ENCODE measurements around the gene YTHDC2. TPM values are rescaled to one million over a fixed set of nuclear protein-coding genes. Genes with fewer than 3 reads are reported as not detected.

Gene YTHDC2
- total and polyA plus RNA-seq, 8 donors, result 17.6 to 49.3 (median 40.5) TPM

DNA sequence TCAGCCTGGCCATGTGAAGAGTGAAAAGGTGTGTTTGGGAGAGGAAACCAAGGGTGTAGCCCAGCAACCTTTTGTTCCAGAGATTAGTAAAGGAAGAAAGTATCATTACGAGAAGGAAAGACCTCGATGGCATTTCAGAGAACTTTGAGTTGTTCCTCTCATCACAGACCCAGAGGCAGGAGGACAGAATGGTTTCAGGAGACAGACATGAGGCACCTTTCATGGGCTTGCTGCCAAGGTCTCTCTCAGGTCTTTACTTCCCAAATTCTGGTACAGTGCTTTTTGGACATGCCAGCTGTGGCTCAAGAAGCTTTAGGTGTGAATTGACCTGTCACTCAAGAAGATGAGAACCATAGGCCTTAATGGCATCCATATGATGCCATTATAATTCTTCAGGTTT, 22.5 kb upstream of the YTHDC2 start:
- H3K27ac ChIP-seq, result no peak overlapping the region
- intact Hi-C loops (cut with DNase I), result no loop called here
- H3K36me3 ChIP-seq, result no peaks in the 10 kb centered on the region
- DNase-seq (no peak), ATAC-seq (no peak)
- no peak overlapping the region for H3K4me3 ChIP-seq
- peaks cover 0 to 27% of the 10 kb centered on the region in 2 donors for H3K4me1 ChIP-seq
- H3K9me3 ChIP-seq, result peaks cover 0 to 18% of the 10 kb centered on the region in 2 donors
- H3K27me3 ChIP-seq, result peaks cover 3 to 88% of the 10 kb centered on the region in 2 donors
- TF ChIP-seq, protein P1, sequence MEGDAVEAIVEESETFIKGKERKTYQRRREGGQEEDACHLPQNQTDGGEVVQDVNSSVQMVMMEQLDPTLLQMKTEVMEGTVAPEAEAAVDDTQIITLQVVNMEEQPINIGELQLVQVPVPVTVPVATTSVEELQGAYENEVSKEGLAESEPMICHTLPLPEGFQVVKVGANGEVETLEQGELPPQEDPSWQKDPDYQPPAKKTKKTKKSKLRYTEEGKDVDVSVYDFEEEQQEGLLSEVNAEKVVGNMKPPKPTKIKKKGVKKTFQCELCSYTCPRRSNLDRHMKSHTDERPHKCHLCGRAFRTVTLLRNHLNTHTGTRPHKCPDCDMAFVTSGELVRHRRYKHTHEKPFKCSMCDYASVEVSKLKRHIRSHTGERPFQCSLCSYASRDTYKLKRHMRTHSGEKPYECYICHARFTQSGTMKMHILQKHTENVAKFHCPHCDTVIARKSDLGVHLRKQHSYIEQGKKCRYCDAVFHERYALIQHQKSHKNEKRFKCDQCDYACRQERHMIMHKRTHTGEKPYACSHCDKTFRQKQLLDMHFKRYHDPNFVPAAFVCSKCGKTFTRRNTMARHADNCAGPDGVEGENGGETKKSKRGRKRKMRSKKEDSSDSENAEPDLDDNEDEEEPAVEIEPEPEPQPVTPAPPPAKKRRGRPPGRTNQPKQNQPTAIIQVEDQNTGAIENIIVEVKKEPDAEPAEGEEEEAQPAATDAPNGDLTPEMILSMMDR (IDR thresholded peaks at IDR 0.05), result no peak

DNA sequence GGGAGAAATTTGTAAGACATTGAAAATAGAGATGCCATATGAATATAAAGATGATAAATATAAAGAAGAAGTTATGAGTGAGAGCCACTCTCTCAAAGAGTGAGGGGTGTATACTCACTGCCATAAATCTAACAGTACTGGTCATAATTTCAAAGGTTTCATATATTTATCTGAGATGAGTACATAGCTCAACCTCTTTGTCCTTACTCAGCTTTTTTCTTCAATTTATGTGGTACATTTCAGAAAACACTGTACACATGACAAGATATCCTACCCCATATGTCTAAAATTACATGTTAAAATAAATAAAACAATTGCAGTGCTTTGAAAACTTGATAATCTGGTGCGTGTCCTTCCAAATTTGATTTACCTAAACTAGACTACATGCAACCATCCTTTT, 20.0 kb upstream of the YTHDC2 start:
- Histone ChIP-seq H3K4me3 (no peak overlapping the region), H3K4me1 (peaks cover 0 to 15% of the 10 kb centered on the region in 2 donors), H3K36me3 (no peaks in the 10 kb centered on the region), H3K27me3 (peaks cover under 1 to 65% of the 10 kb centered on the region in 2 donors), H3K9me3 (peaks cover 0 to 18% of the 10 kb centered on the region in 2 donors), H3K27ac (no peak overlapping the region)
- TF ChIP-seq, protein P1 (IDR thresholded peaks at IDR 0.05), result no peak
- DNase-seq, result no peak
- no peak for ATAC-seq
- intact Hi-C loops (cut with DNase I), result no loop called here

- Histone ChIP-seq H3K4me3 (no peak overlapping the region), H3K4me1 (no peaks in the 10 kb centered on the region), H3K36me3 (no peaks in the 10 kb centered on the region), H3K27ac (no peak overlapping the region), H3K27me3 (peaks cover 8 to 45% of the 10 kb centered on the region in 2 donors), H3K9me3 (peaks cover 0 to 11% of the 10 kb centered on the region in 2 donors)
- TF ChIP-seq, protein P1 (IDR thresholded peaks at IDR 0.05), result no peak
- intact Hi-C loops (cut with DNase I), result no loop called here
- ATAC-seq (no peak), DNase-seq (no peak)
Observed at GRCh38 chr5:113495422-113495841, 18.1 kb upstream of the YTHDC2 start.

- TF ChIP-seq, protein P1 (IDR thresholded peaks at IDR 0.05), result no peak
- no peaks in the 10 kb centered on the region for H3K36me3 ChIP-seq
- no peak for DNase-seq
- no peaks in the 10 kb centered on the region for H3K4me1 ChIP-seq
- H3K27ac ChIP-seq, result no peak overlapping the region
- intact Hi-C loops (cut with DNase I), result loop anchor here in 1 of 2 donors (10.0 kb wide), 1 partner anchor 127 kb away; no protein-coding TSS in a partner anchor
- no peaks in the 10 kb centered on the region for H3K9me3 ChIP-seq
- H3K4me3 ChIP-seq, result no peak overlapping the region
- peaks cover 8 to 37% of the 10 kb centered on the region in 2 donors for H3K27me3 ChIP-seq
- ATAC-seq, result no peak
Observed at GRCh38 chr5:113502073-113502472, 11.4 kb upstream of the YTHDC2 start.

GRCh38 chr5:113503146-113503545, 10.3 kb upstream of the YTHDC2 start:
- Histone ChIP-seq H3K27me3 (peaks cover 8 to 47% of the 10 kb centered on the region in 2 donors), H3K4me1 (no peaks in the 10 kb centered on the region), H3K36me3 (no peaks in the 10 kb centered on the region), H3K4me3 (no peak overlapping the region), H3K9me3 (no peaks in the 10 kb centered on the region), H3K27ac (no peak overlapping the region)
- ATAC-seq (no peak), DNase-seq (no peak)
- intact Hi-C loops (cut with DNase I), result loop anchor here in 1 of 2 donors (10.0 kb wide), 1 partner anchor 128 kb away; no protein-coding TSS in a partner anchor
- TF ChIP-seq, protein P1 (IDR thresholded peaks at IDR 0.05), result no peak

Data from left lung (tissue), 10 donors.